ENCODE measurements around the gene S100A3. TPM values are rescaled to one million over a fixed set of nuclear protein-coding genes. Genes with fewer than 3 reads are reported as not detected.

Gene S100A3
- total RNA-seq, 1 experiment from 2014 or later: 90.0 TPM

DNA sequence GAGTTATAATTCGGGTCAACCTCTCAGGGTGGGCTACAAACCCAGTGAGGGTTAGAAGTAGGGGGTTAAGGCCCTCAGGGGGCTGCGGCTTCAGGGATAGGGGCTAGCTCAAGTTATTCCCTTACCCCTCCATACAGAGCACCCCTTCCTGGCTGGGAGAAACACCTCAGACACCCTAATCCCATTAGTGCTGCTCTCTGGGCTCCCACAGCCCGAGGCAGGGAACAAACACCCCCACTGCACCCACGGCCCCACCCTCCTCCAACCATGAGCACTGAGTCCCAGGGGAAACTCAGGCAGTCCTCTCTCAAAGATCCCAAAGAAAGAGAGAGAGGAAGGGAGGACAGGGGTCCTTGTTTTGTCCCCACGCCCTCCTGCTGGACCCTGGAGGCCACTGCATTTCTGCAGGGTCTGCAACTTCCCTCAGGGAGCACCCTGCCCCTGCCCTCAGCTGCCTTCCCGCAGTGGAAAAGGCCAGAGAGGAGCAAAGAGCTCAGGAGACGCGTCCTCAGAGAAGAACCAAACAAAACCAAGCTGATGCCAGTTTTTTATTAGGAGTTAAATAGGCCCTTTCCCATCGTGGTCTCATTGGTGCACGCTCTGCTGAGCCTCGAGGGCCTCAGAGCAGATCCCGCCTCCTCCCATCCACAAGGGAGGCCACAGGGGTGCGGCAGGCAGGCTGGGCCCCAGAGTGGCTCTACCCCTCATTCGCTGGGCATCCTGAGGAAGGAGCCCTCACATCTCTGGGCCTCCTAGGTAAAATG is 2.1 kb downstream of the S100A3 start:
- Mint-ChIP-seq H3K27ac (ENCODE audit: low read depth, unreplicated experiment) (peak overlapping the region; percentile 92), H3K4me1 (ENCODE audit: insufficient read depth, unreplicated experiment) (peaks cover 73% of the 10 kb centered on the region), H3K4me3 (ENCODE audit: unreplicated experiment) (no peak overlapping the region), H3K9me3 (ENCODE audit: unreplicated experiment) (no peaks in the 10 kb centered on the region), H3K36me3 (ENCODE audit: insufficient read depth, unreplicated experiment) (peaks cover 19% of the 10 kb centered on the region), H3K27me3 (ENCODE audit: insufficient read depth, unreplicated experiment) (no peaks in the 10 kb centered on the region)
- no peak for DNase-seq (ENCODE audit: unreplicated experiment)
- BruUV-seq (replicated peaks): no TSS peak
- intact Hi-C loops (cut with micrococcal nuclease): no loop called here
- TF ChIP-seq, protein P1, sequence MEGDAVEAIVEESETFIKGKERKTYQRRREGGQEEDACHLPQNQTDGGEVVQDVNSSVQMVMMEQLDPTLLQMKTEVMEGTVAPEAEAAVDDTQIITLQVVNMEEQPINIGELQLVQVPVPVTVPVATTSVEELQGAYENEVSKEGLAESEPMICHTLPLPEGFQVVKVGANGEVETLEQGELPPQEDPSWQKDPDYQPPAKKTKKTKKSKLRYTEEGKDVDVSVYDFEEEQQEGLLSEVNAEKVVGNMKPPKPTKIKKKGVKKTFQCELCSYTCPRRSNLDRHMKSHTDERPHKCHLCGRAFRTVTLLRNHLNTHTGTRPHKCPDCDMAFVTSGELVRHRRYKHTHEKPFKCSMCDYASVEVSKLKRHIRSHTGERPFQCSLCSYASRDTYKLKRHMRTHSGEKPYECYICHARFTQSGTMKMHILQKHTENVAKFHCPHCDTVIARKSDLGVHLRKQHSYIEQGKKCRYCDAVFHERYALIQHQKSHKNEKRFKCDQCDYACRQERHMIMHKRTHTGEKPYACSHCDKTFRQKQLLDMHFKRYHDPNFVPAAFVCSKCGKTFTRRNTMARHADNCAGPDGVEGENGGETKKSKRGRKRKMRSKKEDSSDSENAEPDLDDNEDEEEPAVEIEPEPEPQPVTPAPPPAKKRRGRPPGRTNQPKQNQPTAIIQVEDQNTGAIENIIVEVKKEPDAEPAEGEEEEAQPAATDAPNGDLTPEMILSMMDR (IDR thresholded peaks at IDR 0.05; ENCODE audit: unreplicated experiment): no peak
- POLR2A ChIA-PET: interaction anchor here (1.2 to 36.1 kb wide), 5 partner anchors 8 to 33 kb away, joined by 3 to 2106 read pairs (median 41); partner anchors contain the start of genes S100A2, S100A3, S100A4 and S100A5
- CTCF ChIA-PET: interaction anchor here (0.6 to 13.1 kb wide), 6 partner anchors 13 to 26 kb away, joined by 3 to 146 read pairs (median 4); partner anchors contain the start of gene S100A6

DNA sequence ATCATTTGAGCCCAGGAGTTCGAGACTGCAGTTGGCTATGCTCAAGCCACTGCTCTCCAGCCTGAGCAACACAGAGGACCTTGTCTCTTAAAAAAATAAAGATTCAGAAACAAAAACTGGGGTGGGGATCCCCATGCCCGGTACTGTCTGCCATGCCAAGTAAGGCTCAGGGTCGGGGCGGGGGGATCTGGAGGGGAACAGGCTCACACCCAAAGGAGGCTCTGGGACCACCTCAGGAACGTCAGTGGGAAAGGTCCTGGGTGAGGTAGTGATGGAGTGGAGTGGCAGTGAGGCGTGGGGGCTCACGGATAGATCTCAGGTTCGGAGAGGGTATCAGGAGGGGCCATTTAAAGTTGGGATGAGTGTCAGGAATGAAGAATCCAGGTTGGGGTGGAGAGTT is 2.7 kb downstream of the S100A3 start:
- no peaks in the 10 kb centered on the region for H3K9me3 Mint-ChIP-seq (ENCODE audit: unreplicated experiment)
- intact Hi-C loops (cut with micrococcal nuclease): no loop called here
- H3K4me1 Mint-ChIP-seq (ENCODE audit: insufficient read depth, unreplicated experiment): peaks cover 79% of the 10 kb centered on the region
- no peak overlapping the region for H3K4me3 Mint-ChIP-seq (ENCODE audit: unreplicated experiment)
- no peak for DNase-seq (ENCODE audit: unreplicated experiment)
- CTCF ChIA-PET: interaction anchor here (0.6 to 13.1 kb wide), 7 partner anchors 11 to 35 kb away, joined by 3 to 146 read pairs (median 10); partner anchors contain the start of gene S100A6
- H3K27me3 Mint-ChIP-seq (ENCODE audit: insufficient read depth, unreplicated experiment): no peaks in the 10 kb centered on the region
- no TSS peak for BruUV-seq (replicated peaks)
- POLR2A ChIA-PET: interaction anchor here (1.2 to 36.1 kb wide), 7 partner anchors 8 to 444 kb away, joined by 3 to 2106 read pairs (median 4); partner anchors contain the start of genes ILF2, RPS27, S100A2 and S100A3
- TF ChIP-seq, protein P1 (IDR thresholded peaks at IDR 0.05; ENCODE audit: unreplicated experiment): no peak
- H3K27ac Mint-ChIP-seq (ENCODE audit: low read depth, unreplicated experiment): peak overlapping the region; percentile 92
- peaks cover 13% of the 10 kb centered on the region for H3K36me3 Mint-ChIP-seq (ENCODE audit: insufficient read depth, unreplicated experiment)

DNA sequence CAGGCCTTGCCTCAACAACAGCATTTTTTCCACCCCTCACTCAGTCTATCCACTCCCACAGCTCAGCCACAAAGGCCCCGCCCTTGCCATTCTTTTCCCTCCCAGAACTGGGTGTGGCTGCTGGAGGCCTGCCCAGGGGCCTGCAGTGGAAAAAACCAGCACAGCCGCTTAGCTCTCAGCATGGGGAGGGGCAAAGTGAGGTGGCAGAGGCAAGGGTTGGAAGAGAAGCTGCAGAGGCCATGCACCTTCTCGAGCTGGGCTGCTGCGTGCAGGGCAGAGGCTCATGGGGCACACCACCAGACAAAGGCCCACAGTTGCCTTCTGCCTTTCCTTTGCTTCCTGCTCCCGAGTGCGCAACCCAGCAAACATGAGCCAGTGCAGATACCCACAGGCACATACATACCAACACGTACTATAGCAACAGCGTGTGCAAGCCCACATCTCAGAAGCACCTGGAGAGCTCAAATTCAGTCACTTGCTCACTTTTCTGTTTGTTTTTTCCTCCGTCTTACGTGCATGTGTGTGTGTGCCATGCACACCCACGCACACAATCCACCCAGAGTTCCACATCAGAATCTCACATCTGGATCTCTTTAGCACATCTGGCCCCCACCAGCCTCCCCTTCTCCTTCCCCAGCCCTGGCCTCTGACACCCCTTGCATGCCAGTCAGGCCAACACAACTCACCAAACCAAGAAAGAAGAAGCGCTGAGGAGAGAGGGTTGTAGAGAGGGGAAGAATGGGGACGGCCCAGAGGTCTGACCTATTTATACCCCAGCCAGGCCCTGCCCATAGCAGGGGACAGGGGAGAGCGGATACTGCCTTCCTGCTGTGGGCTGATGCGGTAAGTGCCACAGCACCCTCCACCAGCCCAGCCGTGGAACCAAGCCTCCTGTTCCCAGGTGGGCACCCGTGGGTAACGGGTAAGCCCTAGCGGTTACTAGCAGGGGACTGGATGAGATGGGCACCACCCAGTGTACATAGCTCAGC is 3.7 kb downstream of the S100A3 start, which contains the start of gene S100A4:
Gene S100A4 (minus strand): TSS at position 740 of the 989 bp plus-strand sequence. CDS start 1,012 bp downstream, outside the sequence.
- Mint-ChIP-seq H3K4me1 (ENCODE audit: insufficient read depth, unreplicated experiment) (peaks cover 89% of the 10 kb centered on the region), H3K27me3 (ENCODE audit: insufficient read depth, unreplicated experiment) (no peaks in the 10 kb centered on the region)
- BruUV-seq (replicated peaks): TSS peak; percentile 7

More for the DNA sequence above, 3.7 kb downstream of the S100A3 start, which contains the start of gene S100A4:
- peak; percentile 99 for DNase-seq (ENCODE audit: unreplicated experiment)
- peak within 1 kb of the TSS; percentile 92 for H3K27ac Mint-ChIP-seq (ENCODE audit: low read depth, unreplicated experiment)
- intact Hi-C loops (cut with micrococcal nuclease): loop anchor here (1.0 kb wide), 1 partner anchor 11 kb away; no protein-coding TSS in a partner anchor
- TF ChIP-seq, protein P1 (IDR thresholded peaks at IDR 0.05; ENCODE audit: unreplicated experiment): no peak
- H3K4me3 Mint-ChIP-seq (ENCODE audit: unreplicated experiment): peak within 1 kb of the TSS; percentile 72
- H3K36me3 Mint-ChIP-seq (ENCODE audit: insufficient read depth, unreplicated experiment): peaks cover 11% of the 10 kb centered on the region
- H3K9me3 Mint-ChIP-seq (ENCODE audit: unreplicated experiment): no peaks in the 10 kb centered on the region
- ChIA-PET POLR2A (interaction anchor here (0.7 to 36.1 kb wide), 21 partner anchors 8 to 445 kb away, joined by 3 to 2106 read pairs (median 4); partner anchors contain the start of genes CHTOP, ILF2, JTB and RAB13), CTCF (interaction anchor here (0.6 to 13.1 kb wide), 18 partner anchors 8 to 1584 kb away, joined by 3 to 146 read pairs (median 4); partner anchors contain the start of gene S100A6)

Data from MCF 10A (cell line).